Urinary bladder (tissue), 4 donors: ENCODE results near the gene KCTD16. TPM values are rescaled to one million over a fixed set of nuclear protein-coding genes. Genes with fewer than 3 reads are reported as not detected.

ENCODE experiments used
- DNase-seq: peaks from one replicate; pipeline ENCODE4 v3.0.0-alpha.2; 2015; ENCODE audit errors: extremely low spot score
- H3K27ac ChIP-seq: one replicate; pipeline ENCODE4 v1.5.1; 2013; ENCODE audit warnings: low read depth, mild to moderate bottlenecking, moderate library complexity
- H3K36me3 ChIP-seq: one replicate; pipeline ENCODE4 v1.6.1; 2013; ENCODE audit warnings: mild to moderate bottlenecking, moderate library complexity; ENCODE audit not compliant: insufficient read depth
- H3K4me1 ChIP-seq: one replicate; pipeline ENCODE4 v1.6.1; 2013; ENCODE audit warnings: mild to moderate bottlenecking, moderate library complexity; ENCODE audit not compliant: insufficient read depth
- H3K4me3 ChIP-seq: one replicate; pipeline ENCODE4 v1.5.1; 2013; ENCODE audit warnings: low read depth, low read length
- WGBS: extraction: QIAGEN DNeasy Blood & Tissue Kit; methylation state at CpG from one replicate; pipeline ENCODE4 v1.1.7; 2013; 5-methylcytosine and 5-hydroxymethylcytosine counted together
- polyA plus RNA-seq: library from polyadenylated mRNA; stranded (reverse); fragments of 200-250 nt; gene quantifications from one replicate; pipeline ENCODE4 v1.2.3, GENCODE V29; 2013
- small RNA-seq: library from RNA; depleted of rRNA; stranded (forward); fragments of <200 nt; gene quantifications from one replicate; pipeline ENCODE3, GENCODE V24; 2014
- total RNA-seq: library from RNA; depleted of rRNA; stranded (reverse); fragments of >200 nt; gene quantifications from one replicate; pipeline ENCODE4 v1.2.3, GENCODE V29; 2014
- donor health status: healthy with polysubstance abuse.
- donor health status: healthy.

Gene KCTD16
- total and polyA plus RNA-seq, 2 donors, result 0.06 to 1.6 TPM

DNA sequence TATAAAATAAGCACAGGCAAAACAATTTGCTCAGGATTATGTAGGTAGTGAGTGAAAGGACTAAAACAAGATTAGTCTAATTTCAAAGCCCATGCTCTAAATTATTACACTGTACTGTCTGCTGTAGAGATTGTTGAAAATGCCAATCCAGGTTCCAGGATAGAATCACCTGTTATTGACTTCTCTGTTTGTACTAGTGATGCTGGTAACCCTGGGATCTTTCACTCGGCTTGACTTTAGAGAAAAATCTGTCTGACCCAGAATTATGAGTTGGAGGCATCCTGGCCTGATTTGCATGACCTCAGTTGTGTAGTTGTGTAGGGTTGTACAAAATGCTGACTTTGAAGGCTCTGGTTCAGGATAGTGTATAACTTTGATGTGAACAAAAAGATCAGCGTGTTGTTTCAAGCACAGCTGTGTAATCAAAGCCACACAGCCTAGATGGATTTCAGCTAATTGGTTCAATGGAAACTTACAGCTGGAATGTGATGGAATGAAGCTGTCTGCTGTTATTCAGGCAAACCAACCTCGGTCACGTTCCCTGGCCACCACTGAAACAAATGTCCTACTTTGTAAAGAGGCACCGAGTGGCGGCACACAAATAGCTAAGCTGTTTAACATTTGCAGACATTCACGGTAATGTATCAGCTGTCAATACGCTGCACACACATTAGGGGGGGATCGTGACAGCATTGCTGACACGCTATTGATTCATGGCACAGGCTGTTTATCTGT, 340.3 kb downstream of the KCTD16 start:
- no peaks in the 10 kb centered on the region for H3K36me3 ChIP-seq
- H3K4me3 ChIP-seq, result no peak overlapping the region
- no peak overlapping the region for H3K27ac ChIP-seq
- no peak for DNase-seq
- WGBS, result 58% methylated on average over 10 of the region's 10 CpGs
- no peaks in the 10 kb centered on the region for H3K4me1 ChIP-seq

DNA sequence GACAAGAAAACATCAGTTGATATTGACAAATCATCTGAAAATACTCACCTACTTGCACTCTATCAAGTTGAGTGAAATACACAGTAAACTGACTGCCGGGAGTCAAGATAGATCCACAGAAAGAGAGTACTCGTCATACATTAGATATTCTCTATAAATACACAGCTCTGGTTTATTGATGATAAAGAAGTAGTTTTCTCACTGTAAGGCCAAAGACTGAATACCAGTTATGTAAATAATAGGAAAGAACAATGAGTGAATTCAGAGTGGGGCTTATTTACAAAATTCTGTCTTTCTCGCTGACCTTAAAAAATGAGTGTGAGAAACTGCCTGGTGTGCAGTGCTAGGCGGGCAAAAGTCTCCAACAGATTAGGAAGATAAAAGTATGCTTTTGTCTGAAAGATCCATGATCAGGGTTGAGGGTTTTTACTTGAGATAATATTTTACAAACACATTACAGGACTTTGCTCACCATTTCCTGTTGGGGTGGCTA, 341.0 kb downstream of the KCTD16 start:
- H3K4me1 ChIP-seq, result no peaks in the 10 kb centered on the region
- no peak for DNase-seq
- no peak overlapping the region for H3K4me3 ChIP-seq
- H3K27ac ChIP-seq, result no peak overlapping the region
- WGBS, result 47% methylated on average over 4 of the region's 4 CpGs
- H3K36me3 ChIP-seq, result no peaks in the 10 kb centered on the region

DNA sequence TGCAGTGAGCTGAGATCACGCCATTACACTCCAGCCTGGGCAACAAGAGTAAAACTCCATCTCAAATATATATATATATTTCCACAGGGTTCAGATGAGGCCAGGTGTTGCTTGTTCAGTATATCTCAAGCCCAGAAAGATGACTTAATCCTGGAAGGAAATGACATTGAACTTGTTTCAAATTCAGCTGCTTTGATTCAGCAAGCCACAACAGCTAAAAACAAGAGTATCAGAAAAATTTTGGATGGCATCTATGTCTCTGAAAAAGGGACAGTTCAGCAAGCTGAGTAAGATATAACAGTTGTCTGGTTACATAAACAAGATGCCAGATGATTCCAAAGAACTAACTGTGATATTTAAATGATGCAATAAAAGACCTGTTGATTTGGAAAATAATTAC, 352.0 kb downstream of the KCTD16 start:
- no peak overlapping the region for H3K27ac ChIP-seq
- no peak overlapping the region for H3K4me3 ChIP-seq
- DNase-seq, result no peak
- 84% methylated on average over 1 of the region's 1 CpG for WGBS
- no peaks in the 10 kb centered on the region for H3K36me3 ChIP-seq
- no peaks in the 10 kb centered on the region for H3K4me1 ChIP-seq

DNA sequence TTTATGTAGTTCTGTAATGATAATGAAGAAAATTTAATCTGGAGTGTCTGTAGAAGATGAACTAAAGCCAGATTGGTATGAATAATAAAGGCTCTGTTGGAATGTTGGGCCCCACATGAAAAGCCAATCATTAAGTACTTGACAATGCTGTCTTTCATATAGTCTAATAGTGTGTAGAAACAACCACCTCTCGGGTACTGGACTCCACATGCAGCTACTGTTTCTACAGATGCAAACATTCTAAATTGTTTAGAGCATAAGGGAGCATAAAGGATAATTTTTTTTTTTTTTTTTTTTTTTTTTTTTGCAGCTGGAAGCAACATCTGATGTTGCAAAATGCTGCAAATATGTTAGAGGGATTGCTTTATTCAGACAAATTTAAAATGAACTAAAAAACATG, 354.3 kb downstream of the KCTD16 start:
- DNase-seq, result no peak
- no peaks in the 10 kb centered on the region for H3K4me1 ChIP-seq
- H3K36me3 ChIP-seq, result no peaks in the 10 kb centered on the region
- H3K4me3 ChIP-seq, result no peak overlapping the region
- WGBS, result 60% methylated on average over 1 of the region's 1 CpG
- H3K27ac ChIP-seq, result no peak overlapping the region

DNA sequence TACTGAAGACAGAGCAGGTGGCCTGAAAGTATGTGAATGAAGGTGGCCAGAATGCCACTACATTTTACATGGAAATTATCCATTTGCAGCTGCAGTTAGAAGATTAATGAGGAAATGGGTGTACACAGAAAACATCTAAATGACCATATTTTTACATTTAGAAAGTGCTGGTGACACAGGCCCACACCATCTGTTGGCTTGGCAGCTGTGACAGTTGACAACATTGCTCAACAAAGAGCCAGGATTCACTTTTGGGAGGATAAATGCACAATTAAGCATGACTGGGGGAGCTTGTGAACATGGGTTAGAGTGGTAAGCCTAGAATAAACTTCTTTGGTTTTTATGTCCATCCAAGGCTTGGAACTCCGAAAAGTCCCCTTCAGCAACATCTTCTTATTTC, 360.5 kb downstream of the KCTD16 start:
- WGBS, result 86% methylated on average over 1 of the region's 1 CpG
- Histone ChIP-seq H3K4me1 (no peaks in the 10 kb centered on the region), H3K36me3 (no peaks in the 10 kb centered on the region), H3K27ac (no peak overlapping the region), H3K4me3 (no peak overlapping the region)
- DNase-seq, result no peak

Small RNA genes within 50 kb of the gene (small RNA-seq; reads per million reads assigned to genes)
- gene CKS1BP5 (not detected), gene RN7SL87P (not detected)

Other genes with a start within 250 kb of the KCTD16 start
- 76.2 TPM for gene YIPF5, start 214 bp upstream of the KCTD16 start, total RNA-seq
- 24.2 TPM for gene YIPF5, start 214 bp upstream of the KCTD16 start, polyA plus RNA-seq